Chondrocyte (in vitro differentiated cells): ENCODE measurements around the gene GPR4. TPM values are rescaled to one million over a fixed set of nuclear protein-coding genes. Genes with fewer than 3 reads are reported as not detected.
"Not testable (repeated sequence)": the region's sequence is repeated elsewhere in the genome, so short reads cannot be mapped to it uniquely, and the experiment has no call there.

Source experiments
- DNase-seq: peaks from one replicate; pipeline ENCODE4 v3.0.0; 2021; ENCODE audit warnings: mixed read lengths, low spot score
- H3K27ac Mint-ChIP-seq: one replicate; pipeline ENCODE4 v1.8.0; 2021; ENCODE audit warnings: mild to moderate bottlenecking, moderate library complexity, mixed read lengths; ENCODE audit not compliant: unreplicated experiment
- H3K27me3 Mint-ChIP-seq: 2 replicates; pipeline ENCODE4 v1.8.0; 2021; ENCODE audit warnings: low read depth, mixed read lengths
- H3K36me3 Mint-ChIP-seq: 2 replicates; pipeline ENCODE4 v1.8.0; 2021; ENCODE audit warnings: low read depth, mixed read lengths
- H3K4me1 Mint-ChIP-seq: 2 replicates; pipeline ENCODE4 v1.8.0; 2021; ENCODE audit warnings: low read depth, mild to moderate bottlenecking, mixed read lengths
- H3K4me3 Mint-ChIP-seq: one replicate; pipeline ENCODE4 v1.8.0; 2021; ENCODE audit warnings: mild to moderate bottlenecking, moderate library complexity, mixed read lengths; ENCODE audit not compliant: unreplicated experiment
- H3K9me3 Mint-ChIP-seq: 2 replicates; pipeline ENCODE4 v1.8.0; 2021; ENCODE audit warnings: low read depth, mixed read lengths
- CTCF ChIP-seq: fragments of 200-600 bp; sonication (generic); IDR thresholded peaks from 2 replicates; pipeline ENCODE4 v1.5.0; 2021; ENCODE audit warnings: antibody characterized with exemption, mild to moderate bottlenecking, moderate library complexity
- total RNA-seq: library from RNA; stranded (reverse); gene quantifications from 3 replicates; pipeline ENCODE4 v1.2.1, GENCODE V29; 2021

Gene GPR4
- total RNA-seq, 1 donor from 2014 or later: not detected

GRCh38 chr19:45616704-45617017, 14.6 kb upstream of the GPR4 start:
- Mint-ChIP-seq H3K4me1 (peaks cover 15% of the 10 kb centered on the region), H3K4me3 (no peak overlapping the region), H3K36me3 (peaks cover 23% of the 10 kb centered on the region), H3K9me3 (no peaks in the 10 kb centered on the region), H3K27ac (peak overlapping the region; percentile 2), H3K27me3 (no peaks in the 10 kb centered on the region)
- TF ChIP-seq CTCF: no peak
- no peak for DNase-seq

GRCh38 chr19:45615795-45616703, 14.0 kb upstream of the GPR4 start:
- TF ChIP-seq CTCF: no peak
- no peak for DNase-seq
- no peak overlapping the region for H3K4me3 Mint-ChIP-seq
- peaks cover 15% of the 10 kb centered on the region for H3K4me1 Mint-ChIP-seq
- H3K36me3 Mint-ChIP-seq: peaks cover 23% of the 10 kb centered on the region
- peak overlapping the region; percentile 49 for H3K27ac Mint-ChIP-seq
- H3K27me3 Mint-ChIP-seq: no peaks in the 10 kb centered on the region
- no peaks in the 10 kb centered on the region for H3K9me3 Mint-ChIP-seq

- H3K9me3 Mint-ChIP-seq, H3K27me3 Mint-ChIP-seq, H3K4me3 Mint-ChIP-seq, DNase-seq, H3K27ac Mint-ChIP-seq: not testable (repeated sequence)
- Mint-ChIP-seq H3K4me1 (peaks cover 15% of the 10 kb centered on the region), H3K36me3 (peaks cover 22% of the 10 kb centered on the region)
These were observed 13.0 kb upstream of the GPR4 start for GRCh38 chr19:45615056-45615455.

GRCh38 chr19:45613926-45614725, 12.1 kb upstream of the GPR4 start:
- Mint-ChIP-seq H3K36me3 (peaks cover 27% of the 10 kb centered on the region), H3K27me3 (no peaks in the 10 kb centered on the region), H3K27ac (peak overlapping the region; percentile 95)

GRCh38 chr19:45608948-45609347, 6.9 kb upstream of the GPR4 start:
- no peak overlapping the region for H3K27ac Mint-ChIP-seq
- peaks cover 11% of the 10 kb centered on the region for H3K4me1 Mint-ChIP-seq
- no peak for TF ChIP-seq CTCF
- H3K9me3 Mint-ChIP-seq: no peaks in the 10 kb centered on the region
- no peaks in the 10 kb centered on the region for H3K27me3 Mint-ChIP-seq
- peaks cover 20% of the 10 kb centered on the region for H3K36me3 Mint-ChIP-seq
- H3K4me3 Mint-ChIP-seq: no peak overlapping the region
- no peak for DNase-seq

More at GRCh38 chr19:45613926-45614725, 12.1 kb upstream of the GPR4 start:
- no peak for TF ChIP-seq CTCF
- no peak overlapping the region for H3K4me3 Mint-ChIP-seq
- no peak for DNase-seq
- peaks cover 15% of the 10 kb centered on the region for H3K4me1 Mint-ChIP-seq
- H3K9me3 Mint-ChIP-seq: no peaks in the 10 kb centered on the region
